HG02973 (cell line): ENCODE data around the gene GRK5.
"Not testable (repeated sequence)": the region's sequence is repeated elsewhere in the genome, so short reads cannot be mapped to it uniquely, and the experiment has no call there.

ENCODE experiments used
- ATAC-seq: cut with Tn5 transposase; IDR thresholded peaks from one replicate; pipeline ENCODE4 v1.9.1; 2021; ENCODE audit warnings: moderate library complexity; ENCODE audit not compliant: unreplicated experiment

The GRK5 gene

GRCh38 chr10:119221201-119221600 lies 13.8 kb downstream of the GRK5 start:
- no peak for ATAC-seq

DNA sequence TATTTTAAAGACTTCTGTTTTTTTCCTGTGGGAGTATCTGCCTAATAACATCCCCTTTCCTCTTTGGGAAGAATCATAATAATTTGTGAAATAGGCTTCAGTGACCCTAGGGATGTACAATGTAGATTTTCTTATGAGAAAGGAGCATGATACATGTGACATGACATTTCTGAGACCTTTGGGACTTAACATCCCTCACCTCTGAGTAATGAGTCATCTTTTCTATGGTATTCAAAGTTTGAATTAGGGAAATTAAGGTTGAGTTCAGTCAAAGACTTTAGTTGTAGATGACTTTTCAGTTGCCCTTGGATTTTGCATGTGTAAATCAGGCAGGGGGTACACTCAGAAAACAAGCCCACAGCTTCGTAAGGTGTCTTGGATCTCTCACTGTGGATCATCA lies 14.3 kb downstream of the GRK5 start:
- no peak for ATAC-seq

DNA sequence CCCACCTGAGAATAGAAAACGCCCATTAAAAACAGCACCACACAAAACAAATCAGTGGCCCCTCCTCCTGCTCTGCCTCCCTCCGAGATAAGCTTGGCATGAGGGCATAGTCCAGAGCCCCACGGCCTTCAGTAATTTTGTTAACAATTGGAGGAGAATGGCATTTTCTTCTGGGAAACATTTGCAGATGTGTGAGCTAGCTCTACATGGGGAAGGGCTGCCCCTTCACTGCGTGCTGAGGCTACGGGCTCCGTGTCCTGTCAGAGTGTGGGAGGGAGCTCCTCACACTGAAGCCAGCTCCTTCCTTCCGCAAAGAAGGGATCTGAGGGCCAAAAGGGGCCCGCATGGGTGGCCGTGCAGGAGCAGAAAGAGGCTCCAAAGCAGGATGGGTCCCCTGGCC lies 15.2 kb downstream of the GRK5 start:
- no peak for ATAC-seq

DNA sequence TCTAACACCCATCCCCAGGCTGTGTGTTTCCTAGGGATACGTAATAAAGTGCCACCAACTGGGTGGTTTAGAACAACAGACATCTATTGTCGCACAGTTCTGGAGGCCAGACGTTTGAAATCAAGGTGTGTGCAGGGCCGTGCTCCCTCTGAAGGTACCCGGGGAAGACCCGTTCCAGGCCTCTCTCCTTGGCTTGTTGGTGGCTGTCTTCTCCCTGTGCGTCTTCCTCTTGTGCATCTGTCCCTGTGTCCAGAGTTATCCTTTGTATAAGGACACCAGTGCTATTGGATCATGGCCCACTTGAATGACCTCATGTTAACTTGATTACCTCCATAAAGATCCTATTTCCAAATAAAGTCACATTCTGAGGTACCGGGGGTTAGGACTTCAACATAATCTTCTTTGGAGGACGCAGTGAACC lies 15.6 kb downstream of the GRK5 start:
- no peak for ATAC-seq

GRCh38 chr10:119225083-119225658 lies 17.8 kb downstream of the GRK5 start:
- ATAC-seq = no peak

- no peak for ATAC-seq
These were observed 20.5 kb downstream of the GRK5 start for GRCh38 chr10:119227825-119228224.

- ATAC-seq = no peak
These were observed 24.3 kb downstream of the GRK5 start for GRCh38 chr10:119231654-119232053.

DNA sequence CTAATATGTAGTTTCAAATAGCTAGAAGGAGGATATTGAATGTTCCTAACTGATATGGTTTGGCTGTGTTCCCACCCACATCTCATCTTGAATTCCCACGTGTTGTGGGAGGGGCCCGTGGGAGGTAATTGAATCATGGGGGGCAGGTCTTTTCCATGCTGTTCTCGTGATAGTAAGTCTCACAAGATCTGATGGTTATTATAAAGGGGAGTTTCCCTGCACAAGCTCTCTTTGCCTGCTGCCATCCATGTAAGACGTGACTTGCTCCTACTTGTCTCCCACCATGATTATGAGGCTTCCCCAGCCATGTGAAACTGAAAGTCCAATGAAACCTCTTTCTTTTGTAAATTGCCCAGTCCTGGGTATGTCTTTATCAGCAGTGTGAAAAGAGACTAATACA lies 25.1 kb downstream of the GRK5 start:
- ATAC-seq = not testable (repeated sequence)

DNA sequence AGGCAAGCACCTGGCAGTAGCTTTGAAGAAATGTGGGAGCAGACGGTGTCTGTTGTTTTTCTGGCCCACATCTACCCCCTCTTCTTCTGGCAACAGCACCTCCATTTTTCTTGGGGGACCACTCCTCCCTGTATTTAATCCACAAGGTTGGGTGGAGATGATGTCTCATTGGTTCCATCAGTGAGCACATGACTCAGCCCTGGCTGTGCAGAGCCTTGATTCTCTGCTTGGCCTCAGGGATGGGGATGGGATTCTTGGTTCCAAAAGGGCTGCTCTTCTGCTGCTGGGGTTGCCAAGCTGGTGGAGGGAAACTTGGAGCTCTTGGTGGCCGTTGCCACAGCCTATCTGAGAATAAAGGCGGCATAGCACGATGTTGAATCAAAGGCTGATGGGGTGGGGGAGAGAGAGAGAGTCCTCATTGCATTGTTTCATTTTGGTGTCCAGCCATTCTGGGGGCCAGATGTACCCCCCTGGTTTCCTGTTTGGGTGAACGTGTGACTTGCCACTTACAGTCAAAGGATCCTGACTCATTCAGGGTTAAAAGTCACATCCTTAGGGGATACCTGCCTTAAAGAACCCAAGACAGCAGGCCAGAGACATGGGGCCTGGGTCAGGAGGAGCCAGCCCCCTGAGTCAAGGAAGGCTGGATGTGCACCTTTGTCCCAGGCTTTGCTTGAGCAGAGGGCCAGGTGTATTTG lies 25.9 kb downstream of the GRK5 start:
- no peak for ATAC-seq

- ATAC-seq = no peak
These were observed 26.4 kb downstream of the GRK5 start for GRCh38 chr10:119233821-119234220.

DNA sequence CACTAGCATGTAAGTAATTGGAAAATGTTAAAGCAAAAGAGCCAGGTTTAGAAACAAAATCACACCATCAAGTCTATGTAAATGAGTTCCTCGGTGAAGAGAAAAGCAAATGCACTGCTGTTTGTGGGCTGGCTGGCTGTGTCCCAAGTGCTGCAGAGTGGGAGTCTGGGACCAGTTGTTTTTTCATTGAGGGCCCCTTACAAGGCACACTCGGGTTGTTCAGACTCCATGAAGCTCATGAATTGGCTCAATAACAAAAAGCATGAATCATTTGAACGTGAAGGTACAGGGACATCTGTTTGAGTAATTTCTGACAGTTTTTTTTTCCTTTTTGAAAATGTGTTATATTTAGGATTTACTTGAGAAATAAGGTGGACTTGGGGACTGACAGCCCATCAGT lies 28.0 kb downstream of the GRK5 start:
- ATAC-seq = no peak

DNA sequence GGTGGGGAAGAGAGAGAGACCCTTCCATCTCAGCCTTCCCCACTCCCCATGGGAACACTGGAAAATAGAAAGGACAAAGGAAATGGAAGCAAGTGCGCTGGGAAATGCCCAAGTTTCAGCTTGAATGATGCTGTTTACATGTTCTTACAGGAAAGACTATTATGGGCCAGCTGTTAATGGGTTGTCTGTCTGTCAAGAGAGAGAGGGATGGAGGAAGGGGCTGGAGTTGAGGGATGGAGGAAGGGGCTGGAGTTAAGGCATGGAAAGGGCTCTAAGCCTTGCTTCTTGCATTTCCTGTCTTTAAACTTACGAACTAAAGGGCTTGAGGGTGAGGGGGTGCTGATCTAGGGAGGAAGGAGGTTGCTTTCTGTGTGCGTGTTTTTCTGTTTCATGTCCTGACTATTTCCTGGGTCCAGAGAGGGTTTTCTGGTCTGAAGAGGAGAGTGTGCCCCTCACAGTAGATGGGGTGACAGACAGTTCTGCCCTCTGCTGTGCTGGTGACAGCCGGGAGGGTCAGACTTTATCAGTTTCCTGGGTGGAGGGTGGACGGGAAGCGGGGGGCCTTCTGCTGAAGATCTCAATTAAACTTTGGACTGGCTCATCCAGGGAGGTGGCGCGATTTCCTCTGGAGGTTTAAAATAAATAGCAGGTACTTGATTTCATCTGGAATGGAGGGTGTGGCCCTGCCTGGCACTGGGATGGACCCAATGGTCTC lies 30.5 kb downstream of the GRK5 start:
- no peak for ATAC-seq

- ATAC-seq = no peak
These were observed 31.2 kb downstream of the GRK5 start for GRCh38 chr10:119238577-119238976.

DNA sequence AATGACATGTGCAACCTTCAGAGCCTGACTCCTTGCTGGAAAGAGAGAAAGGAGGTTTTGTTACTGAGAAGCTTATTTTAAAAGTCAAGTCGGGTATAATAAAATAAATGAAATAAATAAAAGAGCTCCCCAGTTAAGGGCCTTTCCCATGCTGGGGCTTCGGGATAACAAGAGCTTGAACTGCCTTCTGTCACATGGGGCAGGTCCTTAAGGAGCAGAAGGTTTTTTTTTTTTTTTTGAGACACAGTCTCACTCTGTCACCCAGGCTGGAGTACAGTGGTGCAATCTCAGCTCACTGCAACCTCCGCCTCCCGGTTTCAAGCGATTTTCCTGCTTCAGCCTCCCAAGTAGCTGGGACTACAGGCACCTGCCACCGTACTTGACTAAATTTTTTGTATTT lies 31.6 kb downstream of the GRK5 start:
- ATAC-seq = not testable (repeated sequence)

DNA sequence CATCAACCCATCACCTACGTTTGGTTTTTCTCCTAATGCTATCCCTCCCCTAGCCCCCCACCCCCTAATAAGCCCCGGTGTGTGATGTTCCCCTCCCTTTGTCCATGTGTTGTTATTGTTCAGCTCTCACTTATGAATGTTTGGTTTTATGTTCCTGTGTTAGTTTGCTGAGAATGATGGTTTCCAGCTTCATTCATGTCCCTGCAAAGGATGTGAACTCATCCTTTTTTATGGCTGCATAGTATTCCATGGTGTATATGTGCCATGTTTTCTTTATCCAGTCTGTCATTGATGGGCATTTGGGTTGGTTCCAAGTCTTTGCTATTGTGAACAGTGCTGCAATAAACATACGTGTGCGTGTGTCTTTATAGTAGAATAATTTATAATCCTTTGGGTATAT lies 32.3 kb downstream of the GRK5 start:
- ATAC-seq = not testable (repeated sequence)

- no peak for ATAC-seq
These were observed 33.7 kb downstream of the GRK5 start for GRCh38 chr10:119241066-119241465.

DNA sequence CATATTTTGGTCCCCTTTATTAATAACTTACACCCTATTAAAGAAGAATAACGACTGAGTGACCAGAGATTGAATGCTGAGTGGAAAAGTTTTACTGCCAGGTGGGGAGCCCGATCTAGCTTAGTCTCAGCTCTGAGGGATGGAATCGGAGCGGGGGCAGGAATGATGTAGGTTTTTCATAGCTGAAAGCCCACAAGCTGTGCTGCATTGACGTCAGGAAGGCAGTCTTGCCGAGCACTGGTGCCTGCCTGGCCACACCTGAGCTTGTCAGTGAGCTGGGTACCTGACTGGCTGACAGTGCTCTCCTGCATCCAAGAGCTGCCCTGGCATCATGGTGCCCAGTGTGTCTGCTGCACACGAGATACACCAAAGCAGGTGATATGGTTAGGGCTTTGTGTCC lies 34.8 kb downstream of the GRK5 start:
- ATAC-seq = no peak

- ATAC-seq = no peak
These were observed 36.1 kb downstream of the GRK5 start for GRCh38 chr10:119243488-119243887.

DNA sequence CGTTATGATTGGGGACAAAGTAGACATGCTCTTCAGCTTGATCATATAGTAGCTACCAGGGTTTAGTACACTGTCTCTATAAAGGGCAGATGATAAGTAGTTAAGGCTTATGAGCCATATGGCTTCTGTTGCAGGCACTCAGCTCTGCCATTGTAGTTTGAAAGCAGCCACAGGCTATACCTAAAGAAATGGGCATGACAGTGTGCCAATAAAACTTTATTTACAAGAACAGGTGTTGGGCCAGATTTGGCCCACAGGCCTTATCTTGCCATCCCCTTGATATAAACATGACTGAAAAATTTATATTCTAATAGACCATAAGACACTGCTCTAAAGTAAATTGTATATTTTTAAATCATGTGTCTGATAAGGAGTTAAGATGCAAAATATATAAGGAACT lies 36.6 kb downstream of the GRK5 start:
- ATAC-seq = no peak

- ATAC-seq = no peak
These were observed 37.9 kb downstream of the GRK5 start for GRCh38 chr10:119245272-119245671.

DNA sequence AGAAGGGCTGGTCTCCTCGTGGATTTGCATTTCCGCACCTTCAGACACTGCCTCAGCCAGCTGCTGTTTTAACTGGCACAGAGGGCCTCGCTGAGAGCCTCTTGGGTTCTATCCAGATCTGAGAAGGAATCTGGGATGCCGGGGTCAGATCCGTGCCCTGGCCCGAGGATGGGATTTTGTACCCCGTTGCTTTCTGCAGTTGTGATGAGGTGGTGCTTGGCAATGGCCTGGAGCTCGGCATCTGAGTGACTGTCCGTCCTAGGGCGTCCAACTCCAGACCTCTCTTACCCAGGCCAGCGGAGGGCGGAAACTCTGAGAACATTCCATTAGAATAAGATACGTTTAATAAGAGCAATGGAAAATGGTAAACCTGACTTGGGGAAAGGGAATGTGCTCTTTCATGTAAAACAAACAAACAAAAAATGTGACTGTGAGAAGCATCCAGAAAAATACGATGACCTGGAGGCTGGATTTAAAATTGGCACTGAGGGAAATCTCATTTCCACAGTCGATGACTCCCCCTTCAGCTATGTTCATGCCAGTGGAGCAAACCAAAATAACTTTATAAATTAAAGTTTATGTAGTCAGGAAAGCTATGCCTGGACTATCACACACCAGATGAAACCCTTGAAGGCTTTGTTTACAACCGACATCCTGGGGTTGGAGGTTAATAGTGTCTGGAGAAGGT lies 39.6 kb downstream of the GRK5 start:
- ATAC-seq = no peak

- ATAC-seq = no peak
These were observed 40.2 kb downstream of the GRK5 start for GRCh38 chr10:119247550-119247894.
